GM12875 (cell line): ENCODE measurements around the gene FMN1.

ENCODE experiments used
- H3K4me3 ChIP-seq: one replicate; pipeline ENCODE4 v1.5.1; 2011; ENCODE audit warnings: low read depth, low read length, control low read depth
- CTCF ChIP-seq: IDR thresholded peaks from 2 replicates; pipeline ENCODE4 v1.5.1; 2011; ENCODE audit warnings: low read depth, mild to moderate bottlenecking, control low read depth, inconsistent platforms, low read length, moderate library complexity, borderline replicate concordance; ENCODE audit not compliant: insufficient read depth

The FMN1 gene

GRCh38 chr15:33125894-33126537, 68.5 kb downstream of the FMN1 start:
- no peak for TF ChIP-seq CTCF

GRCh38 chr15:33124811-33125210, 69.7 kb downstream of the FMN1 start:
- H3K4me3 ChIP-seq, result no peak overlapping the region
- TF ChIP-seq CTCF, result no peak

More at GRCh38 chr15:33125894-33126537, 68.5 kb downstream of the FMN1 start:
- H3K4me3 ChIP-seq, result no peak overlapping the region

GRCh38 chr15:33124279-33124678, 70.2 kb downstream of the FMN1 start:
- no peak for TF ChIP-seq CTCF
- H3K4me3 ChIP-seq, result no peak overlapping the region

GRCh38 chr15:33119865-33120264, 74.6 kb downstream of the FMN1 start:
- no peak for TF ChIP-seq CTCF
- no peak overlapping the region for H3K4me3 ChIP-seq

- H3K4me3 ChIP-seq, result no peak overlapping the region
- TF ChIP-seq CTCF, result no peak
Measured at GRCh38 chr15:33119273-33119672, 75.2 kb downstream of the FMN1 start.

GRCh38 chr15:33116198-33116597, 78.3 kb downstream of the FMN1 start:
- no peak overlapping the region for H3K4me3 ChIP-seq
- no peak for TF ChIP-seq CTCF

- no peak for TF ChIP-seq CTCF
- no peak overlapping the region for H3K4me3 ChIP-seq
Measured at GRCh38 chr15:33115191-33115861, 79.2 kb downstream of the FMN1 start.
